ENCODE results near the gene CEP120.

Gene CEP120

DNA sequence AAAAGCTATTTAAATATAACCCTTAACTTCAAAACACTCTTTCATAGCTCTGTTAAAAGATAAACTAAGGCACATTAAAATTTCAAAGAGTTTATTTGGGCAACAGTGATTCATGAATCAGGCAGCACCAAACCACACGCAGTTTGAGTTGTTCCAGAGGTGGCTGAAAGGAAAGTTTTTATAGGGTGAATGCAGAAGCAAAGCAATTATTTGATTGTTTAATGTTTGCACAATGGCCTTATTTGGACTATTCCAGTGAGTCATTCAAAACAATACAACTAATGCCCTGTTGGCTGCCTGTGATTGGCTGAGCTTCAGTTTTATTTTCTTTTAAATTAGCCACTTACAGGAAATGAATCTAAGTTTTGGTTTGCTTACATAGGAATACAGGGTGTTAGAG is 125.3 kb downstream of the CEP120 start:
- no peak for DNase-seq

DNA sequence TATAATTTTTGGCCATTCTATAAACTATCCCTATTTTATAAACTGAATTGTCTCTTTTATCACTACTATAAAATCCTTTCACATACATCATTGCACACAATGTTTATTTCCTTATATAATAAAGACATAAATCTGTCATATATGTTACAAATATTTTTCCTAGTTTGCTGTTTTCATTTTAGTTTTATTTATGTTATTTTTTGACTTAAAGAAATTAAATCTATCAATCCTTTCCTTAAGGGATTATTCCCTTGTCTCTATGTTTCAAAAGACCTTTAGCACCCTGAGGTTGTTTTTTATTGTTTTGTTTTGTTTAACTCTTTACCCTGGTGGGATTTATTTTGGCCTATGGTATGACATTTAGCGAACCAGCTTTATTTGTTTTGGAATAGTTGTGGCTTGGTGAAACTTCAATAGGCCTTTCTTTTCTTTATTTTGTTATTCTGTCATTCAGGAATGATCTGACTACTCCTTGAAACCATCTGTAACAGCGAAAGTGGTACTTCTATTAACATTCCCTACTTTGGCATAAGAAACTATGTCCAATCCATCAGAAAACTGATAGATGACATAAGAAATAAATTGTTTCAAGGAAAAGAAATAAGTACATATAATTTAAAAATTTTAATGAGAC is 125.9 kb downstream of the CEP120 start:
- no peak for DNase-seq

Measured in activated CD8-positive, alpha-beta memory T cell treated with anti-CD3 and anti-CD28 coated beads, Interleukin-2, amount 50 U/mL, for 4 hours (primary cell).